Activated CD4-positive, alpha-beta T cell treated with anti-CD3 and anti-CD28 coated beads for 24 hours (primary cell): ENCODE data around the gene PSMC3.

Experiments used
- DNase-seq, 2 donors: peaks; one replicate each; pipeline ENCODE4 v3.0.0-alpha.2; 2020; ENCODE audit warnings: low read depth in 2 of 2

PSMC3 gene

GRCh38 chr11:47426062-47426956 is at the start of gene PSMC3:
TSS of gene PSMC3 (minus strand) at chr11:47426439. CDS start at chr11:47426279, 160 bp downstream.
- peak; percentile 99 for DNase-seq

- no peak for DNase-seq
Observed at GRCh38 chr11:47470671-47471070, 44.4 kb upstream of the PSMC3 start.

- no peak for DNase-seq
Observed at GRCh38 chr11:47469361-47470179, 43.3 kb upstream of the PSMC3 start.

- DNase-seq, result no peak
Observed at GRCh38 chr11:47468598-47469214, 42.5 kb upstream of the PSMC3 start.

- no peak for DNase-seq
Observed at GRCh38 chr11:47467357-47467756, 41.1 kb upstream of the PSMC3 start.

DNA sequence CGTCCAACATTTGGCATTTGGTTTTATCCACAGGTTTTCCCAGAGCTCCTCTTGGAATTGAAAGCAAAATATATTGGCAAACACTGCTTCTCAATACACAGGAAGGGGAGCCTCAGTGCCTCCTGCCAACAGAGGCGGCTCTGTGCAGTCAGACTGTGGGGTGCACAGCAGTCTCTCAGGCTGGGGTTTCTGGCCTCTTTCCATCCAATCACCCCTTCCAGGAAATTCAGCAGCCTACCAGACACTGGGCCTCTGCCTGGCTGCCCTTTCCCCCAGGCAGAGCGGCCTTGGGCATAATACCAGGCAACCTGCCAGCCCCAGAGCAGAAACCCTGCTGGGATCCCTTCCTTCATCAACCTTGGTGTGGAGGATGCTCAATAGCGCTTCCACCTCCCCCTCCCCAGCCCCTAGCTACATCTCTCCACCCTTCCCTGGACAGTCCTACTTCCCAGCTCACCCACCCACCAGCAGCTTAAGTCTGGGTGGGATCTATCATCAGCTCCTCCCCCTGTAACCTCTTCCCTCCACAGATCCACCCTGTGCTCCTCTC is 40.5 kb upstream of the PSMC3 start:
- DNase-seq, result no peak

GRCh38 chr11:47466201-47466600 is 40.0 kb upstream of the PSMC3 start:
- DNase-seq, result no peak

DNA sequence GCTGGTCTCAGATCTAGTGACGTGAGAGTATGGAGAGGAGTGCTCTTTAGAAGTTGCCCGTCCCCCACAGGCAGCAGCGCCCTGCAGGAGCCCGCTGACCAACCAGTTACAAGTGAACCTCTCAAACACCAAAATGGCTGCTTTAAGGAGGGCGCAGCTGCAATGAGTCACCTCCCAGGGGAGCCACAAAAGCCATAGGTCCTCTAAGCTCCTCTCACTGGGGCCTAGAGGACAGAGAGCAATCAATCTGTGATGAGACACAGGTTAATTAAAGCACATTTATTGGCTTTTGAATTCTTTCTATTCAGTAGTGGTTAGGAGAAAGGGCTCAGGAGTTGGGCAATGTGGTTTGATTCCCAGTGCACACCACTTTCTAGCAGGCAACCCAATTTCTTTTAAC is 38.2 kb upstream of the PSMC3 start:
- no peak for DNase-seq

- DNase-seq, result no peak
Observed at GRCh38 chr11:47461876-47462275, 35.6 kb upstream of the PSMC3 start.

DNA sequence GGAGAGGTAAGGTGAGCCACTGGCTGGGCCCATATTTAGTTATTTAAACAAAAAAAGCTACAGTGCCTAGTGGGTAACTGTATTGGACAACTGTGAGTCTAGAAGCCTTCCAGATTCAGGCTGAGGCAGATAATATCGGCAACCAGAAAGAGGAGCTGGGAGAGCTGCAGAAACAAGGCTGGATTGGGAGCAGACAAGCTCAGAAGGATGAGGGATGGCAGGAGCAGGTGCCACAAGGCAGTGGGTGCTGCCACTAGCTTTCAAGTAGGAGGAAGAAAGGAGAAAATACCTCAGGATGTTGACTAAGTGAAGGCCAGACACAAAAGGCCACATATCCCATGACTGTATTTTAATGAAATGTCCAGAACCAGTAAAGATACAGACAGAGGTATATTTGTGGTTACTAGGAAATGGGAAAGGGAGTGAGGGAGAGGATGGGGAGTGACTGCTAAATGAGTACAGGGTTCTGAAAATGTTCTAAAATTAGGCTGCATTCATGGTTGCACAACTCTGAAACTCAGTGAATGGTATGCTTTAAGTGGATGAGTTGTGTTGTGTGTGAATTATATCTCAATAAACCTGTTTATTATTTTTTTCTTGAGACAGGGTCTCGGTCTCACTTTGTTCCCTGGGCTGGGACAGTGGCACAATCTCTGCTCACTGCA is 34.5 kb upstream of the PSMC3 start:
- DNase-seq, result no peak

GRCh38 chr11:47454258-47454671 is 28.0 kb upstream of the PSMC3 start:
- DNase-seq, result peak; percentile 19 to 31

DNA sequence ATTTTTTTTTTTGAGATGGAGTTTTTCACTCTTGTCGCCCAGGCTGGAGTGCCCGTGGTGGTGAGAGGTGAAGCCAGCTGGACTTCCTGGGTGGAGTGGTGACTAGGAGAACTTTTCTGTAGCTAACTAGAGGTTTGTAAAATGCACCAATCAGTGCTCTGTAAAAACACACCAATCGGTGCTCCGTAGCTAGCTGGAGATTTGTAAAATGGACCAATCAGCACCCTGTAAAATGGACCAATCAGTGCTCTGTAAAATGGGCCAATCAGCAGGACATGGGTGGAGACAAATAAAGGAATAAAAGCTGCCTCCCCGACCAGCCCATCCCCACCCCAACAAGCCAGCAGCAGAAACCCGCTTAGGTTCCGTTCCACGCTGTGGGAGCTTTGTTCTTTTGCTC is 27.1 kb upstream of the PSMC3 start:
- DNase-seq, result no peak

DNA sequence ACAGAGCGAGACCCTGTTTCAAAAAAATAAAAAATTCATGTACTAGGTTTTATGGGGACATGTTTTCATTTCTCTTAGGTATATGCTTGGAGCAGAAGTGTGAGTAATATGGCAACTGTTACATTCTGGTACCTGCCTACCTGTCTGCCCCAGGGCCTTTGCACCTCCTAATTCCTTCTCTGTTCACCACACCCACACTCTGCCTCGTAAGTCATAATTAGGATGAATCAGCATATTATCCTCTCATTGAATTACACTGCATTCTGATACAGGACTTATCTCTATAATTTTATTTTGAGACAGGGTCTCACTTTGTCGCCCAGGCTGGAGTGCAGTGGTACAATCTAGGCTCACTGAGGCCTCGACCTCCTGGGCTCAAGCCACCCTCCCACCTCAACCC is 25.8 kb upstream of the PSMC3 start:
- DNase-seq, result no peak

DNA sequence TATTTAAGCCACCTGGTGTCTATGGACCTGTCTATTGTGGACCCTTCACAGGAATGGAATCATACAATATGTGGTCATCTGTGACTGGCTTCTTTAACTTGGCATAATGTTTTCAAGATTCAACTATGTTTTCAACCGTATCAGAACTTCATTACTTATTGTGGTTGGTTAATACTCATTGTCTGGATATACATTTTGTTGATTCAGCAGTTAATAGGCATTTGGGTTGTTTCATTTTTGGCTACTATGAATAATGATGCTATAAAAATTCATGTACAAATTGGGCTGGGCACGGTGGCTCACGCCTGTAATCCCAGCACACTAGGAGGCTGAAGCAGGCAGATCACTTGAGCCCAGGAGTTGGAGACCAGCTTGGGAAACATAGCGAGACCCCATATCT is 25.2 kb upstream of the PSMC3 start:
- DNase-seq, result no peak

- DNase-seq, result no peak
Observed at GRCh38 chr11:47449541-47449940, 23.3 kb upstream of the PSMC3 start.

DNA sequence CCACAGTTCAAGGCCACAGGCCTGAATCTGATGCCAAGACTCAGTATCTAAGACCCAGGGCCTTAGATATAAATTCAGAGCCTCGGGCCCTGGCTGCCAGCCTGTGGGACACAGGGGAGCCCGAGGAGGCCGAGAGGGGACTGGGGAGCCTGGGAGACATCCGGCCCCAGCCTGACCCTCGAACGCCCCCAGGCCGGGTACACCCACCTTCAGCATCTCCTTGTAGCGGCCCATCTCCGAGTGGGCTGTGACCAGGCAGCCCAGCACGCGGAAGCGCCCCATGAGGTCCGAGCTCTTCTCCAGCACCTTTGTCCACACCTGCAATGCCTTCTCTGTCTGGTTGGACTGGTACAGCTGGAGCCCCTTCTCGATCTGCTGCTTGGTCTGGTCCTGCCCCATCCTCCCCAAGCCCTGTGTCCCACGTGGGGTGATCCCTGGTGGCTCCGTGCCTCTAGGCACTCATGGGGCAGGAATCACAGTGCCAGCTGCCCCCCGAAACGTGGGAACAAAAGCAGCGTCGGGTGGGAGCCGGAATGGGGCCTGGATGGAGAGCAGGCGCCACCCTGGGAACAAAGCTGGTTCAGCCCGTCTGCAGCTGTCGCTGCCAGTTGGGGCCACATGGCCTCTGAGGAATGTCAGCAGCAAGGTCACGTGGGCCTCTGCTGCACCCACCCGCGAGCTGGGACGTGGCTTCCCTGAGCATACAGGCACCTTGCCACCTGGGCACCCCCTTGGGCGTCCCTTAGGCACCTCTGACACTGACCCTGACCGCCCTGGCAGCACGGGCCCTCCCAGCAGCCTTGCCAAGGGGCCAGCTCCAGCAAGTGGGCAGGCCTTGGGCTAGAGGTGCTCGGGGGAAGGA is 22.6 kb upstream of the PSMC3 start, which contains the start of gene RAPSN:
TSS of gene RAPSN (minus strand) at position 571 of the 862 bp plus-strand sequence. CDS start at position 399, 172 bp downstream.
- DNase-seq, result no peak

DNA sequence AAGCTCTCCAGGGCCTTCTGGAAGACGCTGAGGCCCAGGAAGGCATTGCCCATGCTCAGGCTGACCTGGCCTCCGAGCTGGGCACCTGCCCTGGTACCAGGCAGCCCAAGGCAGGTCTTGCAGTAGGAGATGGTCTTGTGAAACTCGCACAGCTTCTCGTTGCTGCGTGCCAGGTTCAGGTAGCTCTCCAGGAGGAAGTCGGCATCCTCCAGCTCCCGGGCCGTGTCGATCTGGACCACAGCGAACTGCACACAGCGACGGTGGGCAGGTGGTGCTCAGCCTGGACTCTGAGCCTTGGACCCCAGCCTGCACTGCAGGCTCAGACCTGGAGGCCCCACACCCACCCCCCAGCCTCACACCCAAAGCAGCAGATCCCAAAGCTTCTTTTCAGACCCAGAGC is 21.7 kb upstream of the PSMC3 start:
- DNase-seq, result no peak

DNA sequence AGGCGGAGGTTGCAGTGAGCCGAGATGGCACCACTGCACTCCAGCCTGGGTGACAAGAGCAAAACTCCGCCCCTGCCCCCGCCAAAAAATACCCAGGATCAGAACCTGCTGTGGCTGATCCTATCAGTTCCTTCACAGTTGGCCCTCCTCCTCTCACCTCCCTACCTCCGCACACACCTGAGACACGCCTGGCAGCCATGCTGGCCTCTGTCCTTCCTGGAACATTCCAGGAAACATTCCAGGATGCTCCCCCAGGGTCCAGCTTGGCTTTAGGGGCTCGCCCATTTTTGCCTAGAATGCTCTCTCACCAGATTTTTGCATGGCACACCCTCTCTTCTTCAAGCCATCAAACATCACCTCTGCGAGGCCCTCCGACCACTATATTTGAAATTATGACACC is 20.6 kb upstream of the PSMC3 start:
- DNase-seq, result no peak

GRCh38 chr11:47445840-47446239 is 19.6 kb upstream of the PSMC3 start:
- DNase-seq, result no peak

GRCh38 chr11:47443817-47444216 is 17.6 kb upstream of the PSMC3 start:
- DNase-seq, result no peak
